Measurements from ENCODE around the gene TESK2.
"Not testable (repeated sequence)": the region's sequence is repeated elsewhere in the genome, so short reads cannot be mapped to it uniquely, and the experiment has no call there.

The TESK2 gene

DNA sequence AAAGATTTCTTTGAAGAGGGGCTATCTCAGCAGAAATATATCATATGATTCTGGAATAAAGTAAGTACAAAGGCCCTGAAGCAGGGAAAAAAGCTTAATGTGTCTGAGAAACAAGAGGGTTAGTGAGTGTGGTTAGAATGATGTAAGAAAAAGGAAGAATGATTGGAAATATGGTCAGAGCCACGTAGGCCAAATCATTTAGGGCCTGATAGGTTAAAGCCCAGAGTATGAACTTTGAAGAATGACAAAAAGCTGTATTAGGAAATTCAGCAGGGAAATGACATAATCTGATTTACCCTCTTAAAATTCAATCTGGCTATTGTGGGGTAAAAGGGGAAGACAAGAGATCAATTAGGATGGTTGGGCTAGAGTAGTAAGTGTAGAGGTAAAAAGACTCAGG lies 81.7 kb downstream of the TESK2 start:
- DNase-seq (ENCODE audit: low read depth), result no peak

DNA sequence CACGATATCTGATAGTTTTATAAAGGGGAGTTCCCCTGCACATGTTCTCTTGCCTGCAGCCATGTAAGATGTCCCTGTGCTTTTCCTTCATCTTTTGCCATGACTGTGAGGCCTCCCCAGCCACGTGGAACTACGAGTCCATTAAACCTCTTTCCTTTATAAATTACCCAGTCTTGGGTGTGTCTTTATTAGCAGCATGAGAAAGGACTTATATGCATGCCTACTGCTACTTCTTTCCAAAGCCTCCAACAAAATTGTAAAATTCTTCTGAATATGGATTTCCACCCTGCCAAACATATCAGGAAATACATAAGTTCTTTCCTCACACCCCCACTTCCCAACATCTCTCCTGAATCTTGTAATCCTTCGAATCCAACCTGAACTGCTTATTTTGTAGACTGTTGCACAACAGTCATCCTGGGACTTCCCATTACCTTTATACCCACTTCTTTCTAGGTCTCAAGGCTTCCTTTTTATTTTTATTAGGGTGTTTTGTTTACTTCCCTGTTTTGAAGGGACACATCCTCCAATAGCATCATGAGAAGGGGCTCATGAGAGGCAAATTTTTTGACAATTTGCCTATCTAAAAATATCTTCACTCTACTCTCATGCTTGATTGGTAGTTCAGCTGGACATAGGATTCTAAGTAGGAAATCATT lies 83.2 kb downstream of the TESK2 start:
- DNase-seq (ENCODE audit: low read depth), result no peak

DNA sequence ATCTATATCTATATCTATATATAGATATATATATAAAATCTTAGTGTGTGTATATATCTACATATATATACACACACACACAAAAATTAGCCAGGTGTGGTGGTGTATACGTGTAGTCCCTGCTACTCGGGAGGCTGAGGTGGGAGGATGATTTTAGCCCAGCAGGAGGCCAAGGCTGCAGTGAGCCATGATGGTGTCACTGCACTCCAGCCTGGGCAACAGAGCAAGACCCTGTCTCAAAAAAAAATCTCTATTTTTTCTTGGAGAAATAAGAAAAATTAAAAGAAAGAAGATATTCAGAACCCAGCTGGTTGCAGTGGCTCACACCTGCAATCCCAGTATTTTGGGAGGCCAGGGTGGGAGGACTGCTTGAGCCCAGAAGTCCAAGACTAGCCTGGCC lies 85.3 kb downstream of the TESK2 start:
- DNase-seq (ENCODE audit: low read depth), result no peak

DNA sequence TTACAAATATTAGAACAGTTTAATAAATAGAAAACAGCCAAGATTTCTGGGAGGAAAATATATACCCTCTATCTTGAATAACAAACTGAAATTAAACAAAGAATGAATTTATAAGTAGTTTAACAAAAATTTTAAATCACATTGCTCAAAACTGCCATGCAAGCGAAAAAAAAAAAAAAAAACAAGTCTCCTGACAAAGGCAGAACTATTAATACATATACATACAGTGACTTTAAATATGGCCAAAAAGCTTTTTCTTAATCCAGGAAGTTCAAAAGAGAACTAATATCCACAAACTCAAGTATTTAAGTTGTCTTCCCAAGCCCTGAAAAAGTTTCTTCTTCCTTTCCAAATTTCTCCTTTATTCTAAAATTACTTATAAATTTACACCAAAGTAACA lies 87.2 kb downstream of the TESK2 start:
- no peak for DNase-seq (ENCODE audit: low read depth)

DNA sequence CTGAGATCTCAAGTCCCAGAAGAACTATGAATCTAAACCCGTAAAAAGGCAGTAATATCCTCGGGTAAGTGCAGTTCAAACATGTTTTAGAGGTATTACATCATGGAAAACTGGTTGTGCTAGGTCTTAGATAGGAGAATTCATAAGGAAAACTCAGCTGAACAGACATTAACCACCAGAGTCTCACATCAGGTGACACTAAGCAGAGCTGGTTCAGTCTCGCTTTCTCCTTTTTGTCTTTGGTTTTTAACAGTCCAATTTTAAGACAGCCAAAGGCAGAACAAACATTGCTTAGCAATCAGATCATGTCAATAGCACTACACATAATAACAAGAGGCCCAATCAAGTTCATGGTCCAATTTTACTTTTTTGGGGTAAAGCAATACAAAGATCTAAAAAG lies 87.7 kb downstream of the TESK2 start:
- no peak for DNase-seq (ENCODE audit: low read depth)

DNA sequence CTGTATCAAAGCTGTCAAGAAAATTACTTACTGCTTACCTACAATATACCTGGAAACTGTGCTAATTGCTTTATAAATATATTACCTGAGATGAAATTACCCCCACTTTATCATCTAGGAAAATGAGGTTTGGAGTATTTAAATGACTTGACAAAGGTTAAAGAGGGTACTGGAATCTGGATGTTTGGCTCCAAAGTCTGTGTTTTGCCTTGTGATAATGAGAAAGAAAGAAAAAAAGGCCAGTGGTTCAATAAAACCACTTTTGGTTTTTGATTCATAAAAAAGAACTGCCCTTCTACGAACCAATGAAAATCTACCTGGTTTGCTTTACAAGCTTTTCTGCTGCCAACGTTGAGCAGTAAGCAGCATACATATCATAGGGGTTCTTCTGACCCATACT lies 89.4 kb downstream of the TESK2 start:
- no peak for DNase-seq (ENCODE audit: low read depth)

DNA sequence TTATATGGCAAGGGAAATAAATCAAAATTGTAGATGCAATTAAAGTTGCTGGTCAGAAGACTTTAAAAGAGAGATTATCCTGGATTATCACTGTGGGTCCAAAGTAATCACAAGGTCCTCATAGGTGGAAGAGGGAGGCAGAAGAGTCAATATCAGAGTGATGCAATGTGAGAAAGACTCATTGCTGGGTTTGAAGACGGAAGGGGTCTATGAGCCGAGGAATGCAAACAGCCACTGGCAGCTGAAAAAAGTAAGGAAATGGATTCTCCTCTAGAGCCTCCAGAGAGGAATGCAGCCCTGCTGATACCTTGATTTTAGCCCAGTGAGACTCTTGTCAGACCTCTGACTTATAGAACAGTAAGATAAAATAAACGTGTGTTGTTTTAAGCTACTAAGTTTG lies 90.9 kb downstream of the TESK2 start:
- DNase-seq (ENCODE audit: low read depth), result no peak

DNA sequence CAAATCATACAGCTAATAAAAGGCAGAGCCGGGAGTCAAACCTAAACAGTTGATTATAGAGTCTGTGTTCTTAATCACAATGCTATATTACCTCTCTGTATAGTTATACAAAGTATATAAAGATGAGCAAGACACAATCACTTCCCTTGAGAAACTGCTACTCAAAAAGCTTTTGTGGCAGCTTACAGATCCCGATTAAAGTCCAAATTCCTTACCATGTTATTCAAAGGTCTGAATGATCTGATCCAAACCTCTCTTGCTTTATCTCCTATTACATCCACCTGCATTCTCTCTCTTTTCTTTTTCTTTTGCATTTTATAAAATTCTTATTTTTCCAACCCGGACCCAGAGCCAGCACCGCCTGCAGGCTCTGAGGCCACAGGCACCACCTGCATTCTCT lies 93.7 kb downstream of the TESK2 start:
- DNase-seq (ENCODE audit: low read depth), result no peak

DNA sequence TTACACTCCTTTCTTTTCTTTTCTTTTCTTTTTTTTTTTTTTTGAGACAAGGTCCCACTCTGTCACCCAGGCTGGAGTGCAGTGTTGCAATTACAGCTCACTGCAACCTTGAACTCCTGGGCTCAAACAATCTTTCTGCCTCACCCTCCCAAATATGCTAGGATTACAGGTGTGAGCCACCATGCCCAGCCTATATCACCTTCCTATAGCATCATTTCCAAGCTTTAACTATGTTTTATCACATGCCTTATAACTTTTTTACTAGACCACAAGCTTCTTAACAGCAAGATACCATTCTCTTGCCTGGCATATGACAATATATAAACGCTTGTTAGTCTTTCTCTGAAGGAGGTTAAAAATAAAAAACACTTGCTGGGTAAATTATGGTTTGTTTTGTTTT lies 95.4 kb downstream of the TESK2 start:
- DNase-seq (ENCODE audit: low read depth), result no peak

DNA sequence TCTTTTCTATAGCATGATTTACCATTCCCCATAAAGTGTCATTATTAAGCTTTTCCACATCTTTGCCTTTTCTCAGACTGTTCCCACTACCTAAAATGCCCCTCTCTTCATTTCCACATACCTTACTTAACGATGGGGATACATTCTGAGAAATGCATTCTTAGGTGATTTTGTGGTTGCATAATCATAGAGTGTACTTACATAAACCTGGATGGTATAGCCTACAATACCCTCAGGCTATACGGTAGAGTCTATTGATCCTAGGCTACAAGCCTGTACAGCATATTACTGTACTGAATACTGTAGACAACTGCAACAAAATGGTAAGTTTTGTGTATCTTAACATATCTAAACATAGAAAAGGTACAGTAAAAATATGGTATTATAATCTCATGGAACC lies 95.9 kb downstream of the TESK2 start:
- no peak for DNase-seq (ENCODE audit: low read depth)

DNA sequence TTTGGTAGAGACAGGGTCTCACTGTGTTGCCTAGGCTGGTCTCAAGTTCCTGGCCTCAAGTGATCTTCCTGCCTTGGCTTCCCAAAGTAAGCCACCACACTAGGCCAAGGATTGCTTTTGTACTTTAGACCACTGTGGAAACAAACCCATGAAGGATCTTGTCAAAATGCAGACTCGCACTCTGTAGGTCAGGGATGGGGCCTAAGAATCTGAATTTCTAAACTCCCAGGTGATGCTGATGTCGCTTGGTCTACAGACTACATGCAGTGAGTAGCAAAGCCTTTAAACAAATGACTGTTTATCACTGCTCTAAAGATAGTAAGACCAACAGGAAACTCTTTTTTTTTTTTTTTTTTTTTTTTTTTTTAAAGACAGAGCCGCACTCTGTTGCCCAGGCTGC lies 96.6 kb downstream of the TESK2 start:
- DNase-seq (ENCODE audit: low read depth), result no peak

DNA sequence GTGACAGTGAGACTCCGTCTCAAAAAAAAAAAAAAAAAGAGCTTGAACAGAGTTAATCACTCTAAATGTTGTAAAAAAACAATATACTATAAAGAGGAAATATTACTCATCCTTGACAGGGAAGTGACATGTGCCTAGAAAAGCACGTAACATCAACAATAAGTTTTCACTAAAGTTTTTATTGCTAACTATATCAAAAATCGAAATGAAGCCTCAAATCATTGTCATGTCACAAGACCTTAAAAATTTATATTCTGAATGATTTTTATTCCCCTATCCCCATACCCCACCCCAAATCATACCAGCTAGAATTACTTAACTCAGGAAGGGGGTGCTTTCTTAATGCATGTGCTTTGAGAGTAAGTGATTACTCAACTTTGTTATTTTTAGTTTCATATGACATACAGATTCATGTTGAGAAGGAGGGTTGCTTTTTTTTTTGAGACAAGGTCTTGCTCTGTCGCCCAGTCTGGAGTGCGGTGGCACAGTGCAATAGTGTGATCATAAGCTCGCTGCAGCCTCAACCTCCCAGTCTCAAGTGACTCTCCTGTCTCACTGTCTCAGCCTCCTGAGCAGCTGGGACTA lies 97.2 kb downstream of the TESK2 start:
- no peak for DNase-seq (ENCODE audit: low read depth)

DNA sequence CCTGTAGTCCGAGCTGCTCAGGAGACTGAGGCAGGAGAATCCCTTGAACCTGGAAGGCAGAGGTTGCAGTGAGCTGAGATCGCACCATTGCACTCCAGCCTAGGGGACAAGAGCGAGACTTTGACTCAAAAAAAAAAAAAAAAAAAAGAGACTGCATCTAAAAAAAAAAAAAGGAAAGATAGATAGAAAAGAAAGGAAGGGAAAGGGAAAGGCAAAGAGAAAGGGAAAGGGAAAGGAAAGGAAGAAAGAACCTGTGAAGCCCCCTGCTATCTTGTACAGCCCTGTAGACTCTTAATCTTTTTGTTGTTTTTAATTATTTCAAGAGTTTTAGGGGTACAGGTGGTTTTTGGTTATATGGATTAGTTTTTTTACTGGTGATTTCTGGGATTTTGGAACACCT lies 104.7 kb downstream of the TESK2 start:
- DNase-seq (ENCODE audit: low read depth), result no peak

DNA sequence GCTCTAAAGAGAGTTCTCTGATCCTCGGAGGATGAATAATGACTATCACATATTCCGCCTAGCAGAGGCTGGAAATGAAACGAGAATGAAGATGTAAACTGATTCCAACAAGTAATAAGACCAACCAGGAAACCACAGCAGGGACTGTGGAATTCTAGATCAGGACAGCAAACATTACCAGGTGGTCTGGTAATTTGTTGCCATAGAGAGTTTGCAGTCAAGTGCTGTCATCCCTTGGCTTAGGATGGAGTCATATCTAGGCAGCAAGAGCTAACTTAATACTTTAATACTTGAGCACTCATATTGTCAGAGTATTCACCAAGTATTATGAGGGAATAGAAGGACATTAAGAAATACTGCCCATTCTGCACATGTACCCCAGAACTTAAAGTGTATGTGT lies 105.7 kb downstream of the TESK2 start:
- DNase-seq (ENCODE audit: low read depth), result no peak

DNA sequence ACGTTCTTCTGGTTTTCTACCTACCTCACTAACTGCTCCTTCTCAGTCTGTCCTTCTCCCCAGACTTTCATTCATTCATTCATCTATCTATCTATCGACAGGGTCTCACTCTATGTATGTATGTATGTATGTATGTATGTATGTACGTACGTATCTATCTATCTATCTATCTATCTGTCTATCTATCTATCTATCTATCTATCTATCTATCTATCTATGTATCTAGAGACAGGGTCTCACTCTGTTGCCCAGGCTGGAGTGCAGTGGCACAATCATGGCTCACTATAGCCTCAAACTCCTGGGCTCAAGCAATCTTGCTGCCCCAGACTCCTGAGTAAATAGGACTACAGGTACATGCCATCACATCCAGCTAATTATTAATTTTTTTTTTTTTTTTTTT lies 106.8 kb downstream of the TESK2 start:
- DNase-seq (ENCODE audit: low read depth), result not testable (repeated sequence)

DNA sequence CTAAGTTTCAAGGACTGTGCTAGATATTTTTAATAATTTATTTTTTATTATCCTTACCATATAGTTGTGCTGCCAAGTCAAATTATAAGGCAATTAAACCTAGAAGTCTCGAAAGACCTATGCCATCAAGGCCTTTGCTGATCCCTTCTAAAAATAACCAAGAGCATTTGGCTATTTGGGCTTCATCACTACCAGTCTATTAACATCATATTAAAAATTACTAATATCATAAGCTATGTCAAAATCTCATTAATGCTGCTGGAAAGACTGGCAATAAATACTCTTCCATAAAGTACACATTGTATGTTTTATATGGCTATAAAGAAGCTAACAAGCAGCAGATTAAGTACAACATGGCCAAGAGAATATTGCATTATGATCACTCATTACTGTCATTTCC lies 107.8 kb downstream of the TESK2 start:
- no peak for DNase-seq (ENCODE audit: low read depth)

DNA sequence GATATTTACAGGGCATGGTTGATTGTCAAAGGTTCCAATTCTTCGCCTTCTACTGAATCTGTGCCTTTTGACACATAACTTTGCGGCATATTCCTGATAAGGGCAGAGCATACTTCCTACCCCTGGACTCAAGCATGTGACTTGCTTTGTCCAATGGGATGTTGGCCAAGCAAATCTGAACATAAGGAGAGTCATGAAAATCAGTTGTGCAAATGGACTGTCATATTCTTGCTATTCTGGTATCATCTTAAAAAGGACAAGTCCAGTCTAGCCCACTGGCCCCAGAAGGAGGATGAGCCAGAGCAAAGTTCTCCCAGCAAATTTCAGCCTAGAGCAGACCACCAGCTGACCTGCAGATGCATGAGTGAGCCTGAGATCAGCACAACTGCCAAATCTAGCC lies 109.7 kb downstream of the TESK2 start:
- DNase-seq (ENCODE audit: low read depth), result no peak

DNA sequence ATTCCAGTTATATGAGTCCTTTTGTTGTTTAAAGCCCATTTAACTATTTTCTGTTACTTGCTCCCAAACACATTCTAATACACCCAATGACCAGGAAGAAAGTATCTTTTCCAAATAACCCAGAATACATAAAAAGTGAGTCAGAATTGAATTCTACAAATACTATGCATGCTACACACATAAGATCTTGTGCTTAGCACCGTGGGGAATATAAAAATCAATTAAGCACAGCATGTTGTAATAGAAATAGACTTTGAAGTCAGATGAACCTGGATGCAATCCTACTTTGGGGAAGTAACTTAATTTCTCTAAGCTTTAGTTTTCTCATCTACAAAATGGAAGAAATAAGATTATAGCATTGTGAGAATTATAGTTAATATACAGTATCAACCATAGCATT lies 110.2 kb downstream of the TESK2 start:
- DNase-seq (ENCODE audit: low read depth), result no peak

DNA sequence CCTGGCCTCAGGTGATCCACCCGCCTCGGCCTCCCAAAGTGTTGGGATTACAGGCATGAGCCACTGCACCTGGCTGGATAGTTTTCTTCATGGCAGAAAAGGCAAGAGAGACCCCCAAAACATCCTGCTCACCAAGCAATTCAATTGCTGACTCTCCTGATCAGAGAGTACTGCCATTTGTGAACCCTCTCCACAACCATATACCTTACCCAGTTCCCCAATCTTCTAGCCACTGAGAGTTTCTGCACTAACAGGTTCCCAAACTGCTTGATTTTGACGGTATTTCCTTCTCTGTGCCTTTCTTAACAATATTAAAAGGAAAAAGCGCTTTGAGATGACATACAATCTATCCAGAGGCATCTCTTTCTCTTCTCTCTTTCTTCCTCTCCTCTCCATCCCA lies 110.8 kb downstream of the TESK2 start:
- no peak for DNase-seq (ENCODE audit: low read depth)

DNA sequence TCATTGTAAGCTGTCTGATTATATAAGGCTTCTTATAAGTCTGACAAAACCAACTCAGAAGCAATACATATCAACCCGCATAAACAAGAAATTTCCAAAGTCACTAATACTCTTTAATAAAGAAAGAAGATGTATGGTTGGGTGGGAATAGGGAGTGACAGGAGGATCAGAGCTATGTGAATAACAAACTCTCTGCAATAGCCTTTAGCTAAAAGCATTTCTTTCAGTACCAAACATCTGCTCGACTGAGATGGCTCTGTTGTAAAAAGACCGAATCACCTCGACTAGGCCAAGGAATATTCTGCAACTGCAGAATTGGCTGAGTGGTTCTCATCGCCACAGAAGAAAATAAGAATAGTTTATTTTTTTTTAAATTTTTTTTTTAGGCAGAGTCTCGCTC lies 111.4 kb downstream of the TESK2 start:
- no peak for DNase-seq (ENCODE audit: low read depth)

DNA sequence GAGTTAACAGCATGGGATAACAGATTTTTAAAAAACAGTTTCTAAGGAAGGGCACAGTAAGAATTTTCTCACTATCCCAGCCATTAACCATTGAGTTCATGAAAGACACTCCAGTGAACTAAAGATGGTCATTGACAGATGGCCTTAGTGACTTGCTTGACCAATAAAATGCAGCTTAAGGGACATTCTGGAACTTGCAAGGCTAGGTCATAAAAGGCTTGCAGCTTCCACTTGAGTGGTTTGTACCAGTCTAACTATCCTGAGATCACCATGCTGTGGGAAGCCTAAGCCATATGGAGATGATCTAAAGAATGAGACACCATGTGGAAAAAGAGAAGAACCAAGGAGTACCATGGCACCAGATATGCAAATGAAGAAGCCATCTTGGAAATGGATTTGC lies 112.8 kb downstream of the TESK2 start:
- no peak for DNase-seq (ENCODE audit: low read depth)

DNA sequence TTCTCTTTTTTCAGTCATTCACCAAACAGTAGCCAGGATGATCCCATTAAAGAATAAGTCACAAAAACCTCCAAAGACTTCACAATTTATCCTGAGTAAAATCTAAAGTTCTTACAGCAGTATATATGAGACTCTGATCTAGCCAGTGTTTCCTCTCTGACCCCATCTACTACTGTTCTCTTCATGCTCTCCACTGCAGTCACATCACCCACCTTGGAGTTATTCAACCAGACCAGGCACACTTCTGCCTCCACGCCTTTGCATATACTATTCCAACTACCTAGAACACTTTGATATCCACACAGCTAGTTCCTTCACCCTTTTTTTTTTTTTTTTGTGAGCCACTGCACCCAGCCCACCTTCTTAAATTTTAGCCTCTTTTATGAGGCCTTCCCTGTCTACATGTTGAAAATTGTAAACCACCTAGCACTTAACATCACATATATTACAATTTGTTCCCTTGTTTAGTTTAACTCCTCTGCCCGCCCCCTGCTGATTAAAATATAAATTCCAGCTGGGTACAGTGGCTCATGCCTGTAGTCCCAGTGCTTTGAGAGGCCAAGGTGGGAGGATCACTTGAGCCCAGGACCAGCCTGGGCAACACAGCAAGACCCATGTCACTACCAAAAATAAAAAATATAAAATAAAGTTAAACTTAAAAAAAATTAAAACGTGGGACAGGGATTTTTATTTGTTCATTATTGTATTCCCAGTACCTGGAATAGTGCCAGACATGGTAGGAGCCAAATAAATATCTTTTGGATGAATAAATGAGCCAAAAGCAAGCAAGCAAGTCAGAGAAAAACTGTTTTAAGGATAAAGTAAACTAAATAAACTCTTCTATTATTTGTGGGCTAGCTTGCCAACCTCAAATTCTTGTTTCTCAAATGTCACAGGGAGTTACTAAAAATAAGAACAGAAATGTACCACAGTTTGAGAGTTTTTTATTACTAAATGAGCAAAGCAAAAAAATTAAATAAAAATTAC lies 115.6 kb downstream of the TESK2 start:
- DNase-seq (ENCODE audit: low read depth), result no peak

DNA sequence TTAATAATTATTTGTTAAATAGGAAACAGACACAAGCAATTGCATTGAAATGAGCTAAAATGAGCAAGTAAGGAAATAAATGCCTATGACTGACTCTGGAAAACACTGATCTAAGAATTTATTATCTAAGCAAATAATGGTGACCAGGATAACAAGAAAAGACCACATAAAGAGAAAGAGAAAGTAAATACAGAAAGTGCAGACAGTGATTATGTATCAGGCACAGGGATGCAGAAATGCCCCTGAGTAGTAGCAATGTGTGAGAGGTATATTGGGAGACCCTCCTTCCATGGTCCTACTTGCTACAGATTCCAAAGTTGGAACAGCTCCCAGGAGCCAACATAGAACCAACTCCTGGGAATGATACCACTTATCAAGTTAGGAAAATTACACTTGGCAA lies 117.4 kb downstream of the TESK2 start:
- no peak for DNase-seq (ENCODE audit: low read depth)
